GM19395 (cell line): ENCODE measurements around the gene MAN2A1.

ENCODE experiments used
- ATAC-seq: cut with Tn5 transposase; IDR thresholded peaks from one replicate; pipeline ENCODE4 v1.9.1; 2021; ENCODE audit warnings: mild to moderate bottlenecking, moderate library complexity; ENCODE audit not compliant: unreplicated experiment

Gene MAN2A1

GRCh38 chr5:109678447-109678846 is 11.3 kb upstream of the MAN2A1 start:
- ATAC-seq = no peak

GRCh38 chr5:109681763-109682162 is 8.0 kb upstream of the MAN2A1 start:
- no peak for ATAC-seq

- ATAC-seq = no peak
Observed at GRCh38 chr5:109682383-109682782, 7.3 kb upstream of the MAN2A1 start.

- ATAC-seq = no peak
Observed at GRCh38 chr5:109685916-109686315, 3.8 kb upstream of the MAN2A1 start.

GRCh38 chr5:109688630-109688969 is 1.1 kb upstream of the MAN2A1 start:
- no peak for ATAC-seq

- peak; percentile 79 for ATAC-seq
Observed at GRCh38 chr5:109688970-109689739, 572 bp upstream of the MAN2A1 start.

- peak; percentile 12 for ATAC-seq
Observed at GRCh38 chr5:109690242-109690974, 681 bp downstream of the MAN2A1 start.

- peak; percentile 12 for ATAC-seq
Observed at GRCh38 chr5:109690975-109691574, 1.3 kb downstream of the MAN2A1 start.

- no peak for ATAC-seq
Observed at GRCh38 chr5:109691996-109692395, 2.3 kb downstream of the MAN2A1 start.

- no peak for ATAC-seq
Observed at GRCh38 chr5:109692852-109693251, 3.1 kb downstream of the MAN2A1 start.

GRCh38 chr5:109693535-109694400 is 4.0 kb downstream of the MAN2A1 start:
- no peak for ATAC-seq

- ATAC-seq = no peak
Observed at GRCh38 chr5:109694451-109694891, 4.7 kb downstream of the MAN2A1 start.

GRCh38 chr5:109695005-109695926 is 5.5 kb downstream of the MAN2A1 start:
- ATAC-seq = peak; percentile 68

- ATAC-seq = no peak
Observed at GRCh38 chr5:109697339-109697738, 7.6 kb downstream of the MAN2A1 start.

- no peak for ATAC-seq
Observed at GRCh38 chr5:109700516-109701153, 10.9 kb downstream of the MAN2A1 start.

GRCh38 chr5:109701252-109701651 is 11.5 kb downstream of the MAN2A1 start:
- no peak for ATAC-seq

- ATAC-seq = no peak
Observed at GRCh38 chr5:109701792-109702191, 12.1 kb downstream of the MAN2A1 start.

- ATAC-seq = no peak
Observed at GRCh38 chr5:109703166-109703565, 13.4 kb downstream of the MAN2A1 start.

- no peak for ATAC-seq
Observed at GRCh38 chr5:109703829-109704228, 14.1 kb downstream of the MAN2A1 start.
